Measurements from ENCODE around the gene LATS1. TPM values are rescaled to one million over a fixed set of nuclear protein-coding genes. Genes with fewer than 3 reads are reported as not detected.
A peak's percentile ranks its signal among the peaks of the same experiment; 100 is the strongest.
"Not testable (repeated sequence)": the region's sequence is repeated elsewhere in the genome, so short reads cannot be mapped to it uniquely, and the experiment has no call there.

LATS1 gene
- polyA plus RNA-seq, 3 donors: 5.2 to 10.3 (median 10.1) TPM

DNA sequence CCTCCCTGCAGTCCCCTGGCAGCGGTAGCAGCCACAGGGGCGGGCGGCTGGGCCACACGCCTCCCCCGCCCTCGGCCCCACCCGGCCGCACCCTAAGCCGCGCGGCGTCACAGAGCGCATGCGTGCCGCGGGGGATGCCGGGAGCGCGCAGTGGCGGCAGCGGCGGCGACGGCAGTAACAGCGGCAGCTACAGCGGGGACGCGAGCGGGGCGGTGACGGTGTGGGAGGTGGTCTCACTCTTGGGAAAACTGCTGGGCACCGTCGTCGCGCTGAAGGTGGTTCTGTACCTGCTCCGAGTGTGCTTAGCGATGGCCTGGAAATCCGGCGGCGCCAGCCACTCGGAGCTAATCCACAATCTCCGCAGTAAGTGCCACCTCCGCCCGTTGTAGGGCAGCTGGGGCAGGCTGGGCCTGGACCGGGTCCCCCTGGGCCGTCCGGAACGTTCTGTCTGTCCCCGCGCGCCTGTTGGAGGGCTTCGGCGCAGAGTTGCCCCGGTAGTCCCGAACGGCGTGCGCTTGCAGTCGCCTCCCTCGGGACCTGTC, 31.8 kb upstream of the LATS1 start, which contains the start of gene PCMT1:
Gene PCMT1, plus strand, starts transcription at position 148 of the 542 bp plus-strand sequence. Its CDS starts 161 bp downstream, at position 309.
- H3K4me2 ChIP-seq (replicated peaks; ENCODE audit: extremely low read depth, low read length, poor library complexity, severe bottlenecking): peak within 1 kb of the TSS; percentile 98
- H2AFZ ChIP-seq (ENCODE audit: insufficient read depth, low read depth, low read length, poor library complexity, severe bottlenecking): peak within 1 kb of the TSS; percentile 82
- Mint-ChIP-seq H3K4me3 (peak within 1 kb of the TSS; percentile 91 to 93), H3K4me1 (peaks cover 55% of the 10 kb centered on the region), H3K27ac (peak within 1 kb of the TSS; percentile 87 to 97 (median 94)), H3K36me3 (peaks cover 1 to 5% of the 10 kb centered on the region in 2 donors), H3K27me3 (ENCODE audit: low read depth in 3 of 3) (no peaks in the 10 kb centered on the region), H3K9me3 (no peaks in the 10 kb centered on the region)
- peaks cover 73% of the 10 kb centered on the region for H3K79me2 ChIP-seq (ENCODE audit: insufficient read depth, low read length)
- H3K36me3 ChIP-seq (replicated peaks in 1 of 2; ENCODE audit: control insufficient read depth in 1 of 2, insufficient read depth in 2 of 2, low read length in 2 of 2): no peaks in the 10 kb centered on the region
- peak within 1 kb of the TSS; percentile 88 for H3K9ac ChIP-seq (ENCODE audit: insufficient read depth, low read length, poor library complexity, severe bottlenecking)
- DNase-seq: peak; percentile 93 to 96 (median 96)
- H3K4me1 ChIP-seq (ENCODE audit: control insufficient read depth in 1 of 2, insufficient read depth in 2 of 2, low read length in 2 of 2): peaks cover 55 to 72% of the 10 kb centered on the region in 2 donors
- no peaks in the 10 kb centered on the region for H3K9me3 ChIP-seq (replicated peaks in 1 of 2; ENCODE audit: control insufficient read depth in 1 of 2, insufficient read depth in 1 of 2, low read length in 2 of 2)
- H3K4me3 ChIP-seq (replicated peaks in 1 of 3; ENCODE audit: low read depth in 2 of 3, low read length in 3 of 3): peak within 1 kb of the TSS; percentile 88 to 95 (median 92)
- peak within 1 kb of the TSS; percentile 89 to 97 for H3K27ac ChIP-seq (ENCODE audit: low read depth in 1 of 2, low read length in 2 of 2)
- intact Hi-C loops (cut with micrococcal nuclease): loop anchor here (5.0 kb wide), 1 partner anchor 32 kb away; the partner anchor contains the start of gene LATS1 (in 2 of the 2)
- H4K20me1 ChIP-seq (ENCODE audit: insufficient read depth, low read length): peaks cover 28% of the 10 kb centered on the region
- whole genome bisulfite sequencing (ENCODE audit: insufficient coverage): under 1% methylated on average over 58 of the region's 60 CpGs
- no peak for TF ChIP-seq CTCF (IDR thresholded peaks at IDR 0.05)
- H3K27me3 ChIP-seq (ENCODE audit: control insufficient read depth in 2 of 2, insufficient read depth in 2 of 2, low read length in 2 of 2): no peaks in the 10 kb centered on the region

GRCh38 chr6:149749082-149749593, 31.2 kb upstream of the LATS1 start:
- H3K27ac Mint-ChIP-seq: peak overlapping the region; percentile 87 to 96 (median 94)
- peaks cover 23% of the 10 kb centered on the region for H4K20me1 ChIP-seq (ENCODE audit: insufficient read depth, low read length)
- H2AFZ ChIP-seq (ENCODE audit: insufficient read depth, low read depth, low read length, poor library complexity, severe bottlenecking): peak overlapping the region; percentile 57
- H3K4me1 ChIP-seq (ENCODE audit: control insufficient read depth in 1 of 2, insufficient read depth in 2 of 2, low read length in 2 of 2): peaks cover 49 to 67% of the 10 kb centered on the region in 2 donors
- H3K9me3 Mint-ChIP-seq; H3K27me3 ChIP-seq (ENCODE audit: control insufficient read depth in 2 of 2, insufficient read depth in 2 of 2, low read length in 2 of 2); H3K27me3 Mint-ChIP-seq (ENCODE audit: low read depth in 3 of 3); DNase-seq; H3K9me3 ChIP-seq (replicated peaks in 1 of 2; ENCODE audit: control insufficient read depth in 1 of 2, insufficient read depth in 1 of 2, low read length in 2 of 2); H3K36me3 ChIP-seq (replicated peaks in 1 of 2; ENCODE audit: control insufficient read depth in 1 of 2, insufficient read depth in 2 of 2, low read length in 2 of 2); intact Hi-C loops (cut with micrococcal nuclease); H3K36me3 Mint-ChIP-seq: not testable (repeated sequence)
- peak overlapping the region; percentile 98 for H3K4me2 ChIP-seq (replicated peaks; ENCODE audit: extremely low read depth, low read length, poor library complexity, severe bottlenecking)
- peaks cover 73% of the 10 kb centered on the region for H3K79me2 ChIP-seq (ENCODE audit: insufficient read depth, low read length)
- peak overlapping the region; percentile 88 for H3K9ac ChIP-seq (ENCODE audit: insufficient read depth, low read length, poor library complexity, severe bottlenecking)
- 0% methylated on average over 25 of the region's 38 CpGs for WGBS (ENCODE audit: insufficient coverage)
- H3K4me3 Mint-ChIP-seq: peak overlapping the region; percentile 91 to 93
- H3K4me1 Mint-ChIP-seq: peaks cover 49% of the 10 kb centered on the region
- peak overlapping the region; percentile 89 to 97 for H3K27ac ChIP-seq (ENCODE audit: low read depth in 1 of 2, low read length in 2 of 2)
- H3K4me3 ChIP-seq (replicated peaks in 1 of 3; ENCODE audit: low read depth in 2 of 3, low read length in 3 of 3): peak overlapping the region; percentile 22 to 95 (median 88)

Measured in CD14-positive monocyte (primary cell).